ENCODE data around the gene SAV1.

Gene SAV1

GRCh38 chr14:50659327-50659974, 8.7 kb downstream of the SAV1 start:
- H3K27me3 ChIP-seq (ENCODE audit: insufficient read depth, insufficient read length): no peaks in the 10 kb centered on the region
- TF ChIP-seq ZNF274 (IDR thresholded peaks at IDR 0.05; ENCODE audit: low read depth, low read length): no peak
- no peak for TF ChIP-seq SUZ12 (IDR thresholded peaks at IDR 0.05; ENCODE audit: extremely low read depth, insufficient read depth, insufficient read length)
- no peak for TF ChIP-seq YY1 (IDR thresholded peaks at IDR 0.05; ENCODE audit: insufficient read depth, insufficient read length)
- DNase-seq (ENCODE audit: low read depth, low spot score): no peak
- no peaks in the 10 kb centered on the region for H3K4me1 ChIP-seq (ENCODE audit: insufficient read depth, insufficient read length)
- no peak overlapping the region for H3K4me3 ChIP-seq (ENCODE audit: insufficient read length, low read depth)
- H3K9ac ChIP-seq (ENCODE audit: insufficient read length, low read depth): no peak overlapping the region
- H3K36me3 ChIP-seq (ENCODE audit: insufficient read depth, insufficient read length, low read length): peaks cover 19% of the 10 kb centered on the region
- H3K9me3 ChIP-seq (ENCODE audit: insufficient read depth, low read length): no peaks in the 10 kb centered on the region

GRCh38 chr14:50658203-50658602, 9.9 kb downstream of the SAV1 start:
- Histone ChIP-seq H3K27me3 (ENCODE audit: insufficient read depth, insufficient read length) (no peaks in the 10 kb centered on the region), H3K9ac (ENCODE audit: insufficient read length, low read depth) (no peak overlapping the region), H3K36me3 (ENCODE audit: insufficient read depth, insufficient read length, low read length) (peaks cover 15% of the 10 kb centered on the region), H3K9me3 (ENCODE audit: insufficient read depth, low read length) (no peaks in the 10 kb centered on the region), H3K4me1 (ENCODE audit: insufficient read depth, insufficient read length) (no peaks in the 10 kb centered on the region), H3K4me3 (ENCODE audit: insufficient read length, low read depth) (no peak overlapping the region)
- DNase-seq (ENCODE audit: low read depth, low spot score): no peak
- no peak for TF ChIP-seq YY1 (IDR thresholded peaks at IDR 0.05; ENCODE audit: insufficient read depth, insufficient read length)
- TF ChIP-seq SUZ12 (IDR thresholded peaks at IDR 0.05; ENCODE audit: extremely low read depth, insufficient read depth, insufficient read length): no peak
- TF ChIP-seq ZNF274 (IDR thresholded peaks at IDR 0.05; ENCODE audit: low read depth, low read length): no peak

DNA sequence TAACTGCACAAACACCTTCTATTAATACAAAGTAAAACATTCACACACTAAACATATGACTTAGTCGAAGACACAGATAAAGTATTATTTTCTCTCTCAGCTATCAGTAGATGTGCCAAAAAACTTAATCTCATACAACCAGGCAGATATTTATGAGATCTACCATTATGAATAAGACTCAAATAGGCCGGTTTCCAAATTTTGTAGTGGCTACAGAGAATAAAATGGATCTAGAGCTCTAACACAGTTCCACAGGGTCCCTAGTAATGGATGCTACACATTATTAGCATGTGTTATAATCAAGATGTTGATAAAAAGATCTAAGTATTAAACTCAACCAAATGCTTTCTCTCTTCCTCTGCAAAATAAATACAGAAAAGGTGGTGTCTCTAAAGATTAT, 10.4 kb downstream of the SAV1 start:
- Histone ChIP-seq H3K36me3 (ENCODE audit: insufficient read depth, insufficient read length, low read length) (peaks cover 15% of the 10 kb centered on the region), H3K9ac (ENCODE audit: insufficient read length, low read depth) (no peak overlapping the region), H3K4me3 (ENCODE audit: insufficient read length, low read depth) (no peak overlapping the region), H3K9me3 (ENCODE audit: insufficient read depth, low read length) (no peaks in the 10 kb centered on the region), H3K27me3 (ENCODE audit: insufficient read depth, insufficient read length) (no peaks in the 10 kb centered on the region), H3K4me1 (ENCODE audit: insufficient read depth, insufficient read length) (no peaks in the 10 kb centered on the region)
- TF ChIP-seq YY1 (IDR thresholded peaks at IDR 0.05; ENCODE audit: insufficient read depth, insufficient read length) (no peak), ZNF274 (IDR thresholded peaks at IDR 0.05; ENCODE audit: low read depth, low read length) (no peak), SUZ12 (IDR thresholded peaks at IDR 0.05; ENCODE audit: extremely low read depth, insufficient read depth, insufficient read length) (no peak)
- DNase-seq (ENCODE audit: low read depth, low spot score): no peak

DNA sequence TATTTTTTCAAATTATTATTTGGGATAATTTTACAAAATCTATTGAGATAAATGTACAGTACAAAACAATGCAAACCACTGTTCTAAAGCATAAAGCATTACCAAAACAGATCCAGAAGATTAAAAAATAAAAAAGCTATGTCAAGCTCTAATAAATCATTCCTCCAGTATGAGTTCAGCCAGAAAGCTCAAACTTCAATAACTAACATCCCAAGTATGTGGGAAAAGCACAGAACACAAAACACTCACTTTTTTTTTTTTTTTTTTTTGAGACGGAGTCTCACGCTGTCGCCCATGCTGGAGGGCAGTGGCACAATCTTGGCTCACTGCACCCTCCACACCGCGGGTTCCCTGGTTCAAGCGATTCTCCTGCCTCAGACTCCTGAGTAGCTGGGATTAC, 11.3 kb downstream of the SAV1 start:
- peaks cover 14% of the 10 kb centered on the region for H3K36me3 ChIP-seq (ENCODE audit: insufficient read depth, insufficient read length, low read length)
- TF ChIP-seq YY1 (IDR thresholded peaks at IDR 0.05; ENCODE audit: insufficient read depth, insufficient read length) (no peak), ZNF274 (IDR thresholded peaks at IDR 0.05; ENCODE audit: low read depth, low read length) (no peak), SUZ12 (IDR thresholded peaks at IDR 0.05; ENCODE audit: extremely low read depth, insufficient read depth, insufficient read length) (no peak)
- no peaks in the 10 kb centered on the region for H3K9me3 ChIP-seq (ENCODE audit: insufficient read depth, low read length)
- H3K4me3 ChIP-seq (ENCODE audit: insufficient read length, low read depth): no peak overlapping the region
- no peaks in the 10 kb centered on the region for H3K27me3 ChIP-seq (ENCODE audit: insufficient read depth, insufficient read length)
- DNase-seq (ENCODE audit: low read depth, low spot score): no peak
- H3K9ac ChIP-seq (ENCODE audit: insufficient read length, low read depth): no peak overlapping the region
- no peaks in the 10 kb centered on the region for H3K4me1 ChIP-seq (ENCODE audit: insufficient read depth, insufficient read length)

DNA sequence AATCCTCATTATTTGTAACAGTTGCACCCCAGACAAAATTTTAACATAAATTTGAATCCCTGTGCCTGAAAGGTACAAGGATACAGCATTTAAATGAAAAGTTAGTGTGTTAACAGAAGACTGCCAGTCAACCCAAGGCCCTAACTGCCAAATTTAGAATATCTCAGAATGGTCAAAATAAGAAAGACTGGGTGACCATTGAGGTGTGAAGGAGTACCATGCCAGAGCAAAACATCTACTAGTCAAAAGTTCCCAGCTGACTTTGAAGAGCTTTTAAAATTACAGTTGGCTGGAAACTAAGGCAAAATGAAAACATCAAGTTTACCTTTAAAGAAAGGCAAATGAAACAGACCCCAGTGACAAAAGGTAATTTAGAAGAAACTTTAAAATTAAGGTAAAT, 18.4 kb downstream of the SAV1 start:
- no peak overlapping the region for H3K9ac ChIP-seq (ENCODE audit: insufficient read length, low read depth)
- H3K36me3 ChIP-seq (ENCODE audit: insufficient read depth, insufficient read length, low read length): peaks cover 4% of the 10 kb centered on the region
- H3K27me3 ChIP-seq (ENCODE audit: insufficient read depth, insufficient read length): no peaks in the 10 kb centered on the region
- TF ChIP-seq ZNF274 (IDR thresholded peaks at IDR 0.05; ENCODE audit: low read depth, low read length) (no peak), SUZ12 (IDR thresholded peaks at IDR 0.05; ENCODE audit: extremely low read depth, insufficient read depth, insufficient read length) (no peak), YY1 (IDR thresholded peaks at IDR 0.05; ENCODE audit: insufficient read depth, insufficient read length) (no peak)
- H3K9me3 ChIP-seq (ENCODE audit: insufficient read depth, low read length): no peaks in the 10 kb centered on the region
- H3K4me3 ChIP-seq (ENCODE audit: insufficient read length, low read depth): no peak overlapping the region
- no peaks in the 10 kb centered on the region for H3K4me1 ChIP-seq (ENCODE audit: insufficient read depth, insufficient read length)
- DNase-seq (ENCODE audit: low read depth, low spot score): no peak

GRCh38 chr14:50647753-50648152, 20.4 kb downstream of the SAV1 start:
- no peaks in the 10 kb centered on the region for H3K27me3 ChIP-seq (ENCODE audit: insufficient read depth, insufficient read length)
- no peaks in the 10 kb centered on the region for H3K4me1 ChIP-seq (ENCODE audit: insufficient read depth, insufficient read length)
- no peaks in the 10 kb centered on the region for H3K9me3 ChIP-seq (ENCODE audit: insufficient read depth, low read length)
- peaks cover 19% of the 10 kb centered on the region for H3K36me3 ChIP-seq (ENCODE audit: insufficient read depth, insufficient read length, low read length)
- no peak for TF ChIP-seq YY1 (IDR thresholded peaks at IDR 0.05; ENCODE audit: insufficient read depth, insufficient read length)
- no peak for DNase-seq (ENCODE audit: low read depth, low spot score)
- H3K4me3 ChIP-seq (ENCODE audit: insufficient read length, low read depth): no peak overlapping the region
- no peak overlapping the region for H3K9ac ChIP-seq (ENCODE audit: insufficient read length, low read depth)

DNA sequence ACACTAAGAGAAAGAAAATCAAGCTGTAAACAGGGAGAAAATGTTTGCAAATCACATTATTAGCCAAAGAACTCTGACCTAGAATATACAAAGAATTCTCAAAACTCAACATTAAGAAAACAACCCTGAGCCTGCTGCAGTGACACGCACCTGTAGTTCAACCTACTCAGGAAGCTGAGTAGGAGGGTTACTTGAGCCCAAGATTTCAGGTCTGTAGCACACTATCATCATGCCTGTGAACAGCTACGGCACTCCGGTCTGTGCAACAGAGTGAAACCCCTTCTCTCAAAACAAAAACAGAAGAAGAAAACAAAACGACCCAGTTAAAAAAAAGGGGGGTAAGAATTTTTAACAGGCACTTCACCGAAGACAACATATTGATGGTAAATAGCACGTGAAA, 20.8 kb downstream of the SAV1 start:
- Histone ChIP-seq H3K9me3 (ENCODE audit: insufficient read depth, low read length) (no peaks in the 10 kb centered on the region), H3K27me3 (ENCODE audit: insufficient read depth, insufficient read length) (no peaks in the 10 kb centered on the region), H3K4me1 (ENCODE audit: insufficient read depth, insufficient read length) (no peaks in the 10 kb centered on the region), H3K9ac (ENCODE audit: insufficient read length, low read depth) (no peak overlapping the region), H3K36me3 (ENCODE audit: insufficient read depth, insufficient read length, low read length) (peaks cover 19% of the 10 kb centered on the region), H3K4me3 (ENCODE audit: insufficient read length, low read depth) (no peak overlapping the region)
- DNase-seq (ENCODE audit: low read depth, low spot score): no peak
- TF ChIP-seq ZNF274 (IDR thresholded peaks at IDR 0.05; ENCODE audit: low read depth, low read length): no peak
- no peak for TF ChIP-seq YY1 (IDR thresholded peaks at IDR 0.05; ENCODE audit: insufficient read depth, insufficient read length)
- TF ChIP-seq SUZ12 (IDR thresholded peaks at IDR 0.05; ENCODE audit: extremely low read depth, insufficient read depth, insufficient read length): no peak
